Stimulated activated naive CD8-positive, alpha-beta T cell treated with anti-CD3 and anti-CD28 coated beads, Interleukin-15, amount 100 ng/mL, for 72 hours (primary cell): Measurements from ENCODE around the gene DCTN5.
"Not testable (repeated sequence)": the region's sequence is repeated elsewhere in the genome, so short reads cannot be mapped to it uniquely, and the experiment has no call there.

Source experiments
- ATAC-seq: fragments of 150-1000 bp; cut with Tn5 transposase; 2 replicates; pipeline ENCODE4 v1.10.0; 2021; ENCODE audit warnings: mild to moderate bottlenecking, moderate library complexity
- DNase-seq, 2 donors: peaks; one replicate each; pipeline ENCODE4 v3.0.0; 2021 to 2022
- H3K27ac Mint-ChIP-seq, 2 donors: one replicate each; pipeline ENCODE4 v1.8.0; 2022; ENCODE audit warnings: mild to moderate bottlenecking in 2 of 2, mixed read lengths in 2 of 2, moderate library complexity in 2 of 2
- H3K27me3 Mint-ChIP-seq: one replicate; pipeline ENCODE4 v1.8.0; 2022; ENCODE audit warnings: mixed read lengths
- H3K4me1 Mint-ChIP-seq: one replicate; pipeline ENCODE4 v1.8.0; 2022; ENCODE audit warnings: mild to moderate bottlenecking, mixed read lengths
- H3K4me3 Mint-ChIP-seq, 2 donors: one replicate each; pipeline ENCODE4 v1.8.0; 2022; ENCODE audit warnings: mild to moderate bottlenecking in 2 of 2, mixed read lengths in 2 of 2, moderate library complexity in 1 of 2
- H3K9me3 Mint-ChIP-seq, 2 donors: one replicate each; pipeline ENCODE4 v1.8.0; 2022; ENCODE audit warnings: mixed read lengths in 2 of 2

The DCTN5 gene

GRCh38 chr16:23699100-23699499 lies 57.8 kb downstream of the DCTN5 start:
- peaks cover 9 to 11% of the 10 kb centered on the region in 2 donors for H3K9me3 Mint-ChIP-seq
- H3K27me3 Mint-ChIP-seq = peaks cover 11% of the 10 kb centered on the region
- H3K27ac Mint-ChIP-seq = no peak overlapping the region
- H3K4me3 Mint-ChIP-seq = no peak overlapping the region
- DNase-seq = no peak
- no peak for ATAC-seq
- peaks cover 11% of the 10 kb centered on the region for H3K4me1 Mint-ChIP-seq

- peaks cover 9 to 11% of the 10 kb centered on the region in 2 donors for H3K9me3 Mint-ChIP-seq
- peaks cover 10% of the 10 kb centered on the region for H3K27me3 Mint-ChIP-seq
- ATAC-seq (no peak), DNase-seq (no peak)
- H3K4me1 Mint-ChIP-seq = peaks cover 1% of the 10 kb centered on the region
- H3K27ac Mint-ChIP-seq = no peak overlapping the region
- H3K4me3 Mint-ChIP-seq = no peak overlapping the region
Observed at GRCh38 chr16:23700093-23700492, 58.8 kb downstream of the DCTN5 start.

- no peak overlapping the region for H3K4me3 Mint-ChIP-seq
- H3K4me1 Mint-ChIP-seq = no peaks in the 10 kb centered on the region
- H3K27ac Mint-ChIP-seq = no peak overlapping the region
- peaks cover 9 to 11% of the 10 kb centered on the region in 2 donors for H3K9me3 Mint-ChIP-seq
- peaks cover 13% of the 10 kb centered on the region for H3K27me3 Mint-ChIP-seq
- ATAC-seq (no peak), DNase-seq (no peak)
Observed at GRCh38 chr16:23700509-23700908, 59.2 kb downstream of the DCTN5 start.

GRCh38 chr16:23701045-23701444 lies 59.8 kb downstream of the DCTN5 start:
- Mint-ChIP-seq H3K9me3 (peaks cover 9 to 11% of the 10 kb centered on the region in 2 donors), H3K27ac (no peak overlapping the region), H3K4me1 (no peaks in the 10 kb centered on the region), H3K4me3 (no peak overlapping the region), H3K27me3 (peaks cover 17% of the 10 kb centered on the region)
- DNase-seq = no peak
- no peak for ATAC-seq

- Mint-ChIP-seq H3K9me3 (peaks cover 9 to 11% of the 10 kb centered on the region in 2 donors), H3K27ac (no peak overlapping the region), H3K27me3 (peaks cover 22% of the 10 kb centered on the region)
Observed at GRCh38 chr16:23702951-23703350, 61.7 kb downstream of the DCTN5 start.

GRCh38 chr16:23704772-23705516 lies 63.7 kb downstream of the DCTN5 start:
- H3K27me3 Mint-ChIP-seq = peaks cover 30% of the 10 kb centered on the region
- H3K4me3 Mint-ChIP-seq = no peak overlapping the region
- H3K9me3 Mint-ChIP-seq = peaks cover 24 to 26% of the 10 kb centered on the region in 2 donors
- no peaks in the 10 kb centered on the region for H3K4me1 Mint-ChIP-seq
- no peak overlapping the region for H3K27ac Mint-ChIP-seq
- no peak for DNase-seq
- ATAC-seq = no peak

More at GRCh38 chr16:23702951-23703350, 61.7 kb downstream of the DCTN5 start:
- DNase-seq = no peak
- Mint-ChIP-seq H3K4me3 (no peak overlapping the region), H3K4me1 (no peaks in the 10 kb centered on the region)
- no peak for ATAC-seq

- Mint-ChIP-seq H3K27me3 (peaks cover 36% of the 10 kb centered on the region), H3K4me1 (no peaks in the 10 kb centered on the region), H3K9me3 (peaks cover 30 to 31% of the 10 kb centered on the region in 2 donors), H3K27ac (no peak overlapping the region), H3K4me3 (no peak overlapping the region)
- DNase-seq (no peak), ATAC-seq (no peak)
Observed at GRCh38 chr16:23705517-23705902, 64.2 kb downstream of the DCTN5 start.

GRCh38 chr16:23706439-23706838 lies 65.2 kb downstream of the DCTN5 start:
- ATAC-seq = no peak
- no peak for DNase-seq
- Mint-ChIP-seq H3K27me3 (peaks cover 45% of the 10 kb centered on the region), H3K9me3 (peaks cover 30 to 41% of the 10 kb centered on the region in 2 donors), H3K27ac (no peak overlapping the region), H3K4me1 (no peaks in the 10 kb centered on the region), H3K4me3 (no peak overlapping the region)

- Mint-ChIP-seq H3K4me1 (no peaks in the 10 kb centered on the region), H3K4me3 (no peak overlapping the region), H3K9me3 (peaks cover 19 to 32% of the 10 kb centered on the region in 2 donors), H3K27me3 (peaks cover 66% of the 10 kb centered on the region), H3K27ac (no peak overlapping the region)
- no peak for DNase-seq
- no peak for ATAC-seq
Observed at GRCh38 chr16:23709536-23709935, 68.3 kb downstream of the DCTN5 start.

GRCh38 chr16:23710008-23710407 lies 68.7 kb downstream of the DCTN5 start:
- no peak overlapping the region for H3K27ac Mint-ChIP-seq
- H3K27me3 Mint-ChIP-seq = peaks cover 66% of the 10 kb centered on the region

GRCh38 chr16:23710504-23710903 lies 69.2 kb downstream of the DCTN5 start:
- Mint-ChIP-seq H3K27me3 (peaks cover 63% of the 10 kb centered on the region), H3K9me3 (peaks cover 19 to 32% of the 10 kb centered on the region in 2 donors), H3K4me1 (no peaks in the 10 kb centered on the region), H3K27ac (no peak overlapping the region), H3K4me3 (no peak overlapping the region)
- DNase-seq (no peak), ATAC-seq (no peak)

More at GRCh38 chr16:23710008-23710407, 68.7 kb downstream of the DCTN5 start:
- Mint-ChIP-seq H3K9me3 (peaks cover 19 to 32% of the 10 kb centered on the region in 2 donors), H3K4me3 (no peak overlapping the region), H3K4me1 (no peaks in the 10 kb centered on the region)
- no peak for ATAC-seq
- no peak for DNase-seq

- Mint-ChIP-seq H3K4me3 (no peak overlapping the region), H3K27ac (no peak overlapping the region), H3K27me3 (peaks cover 59% of the 10 kb centered on the region), H3K4me1 (no peaks in the 10 kb centered on the region), H3K9me3 (peaks cover 19 to 32% of the 10 kb centered on the region in 2 donors)
- ATAC-seq (no peak), DNase-seq (no peak)
Observed at GRCh38 chr16:23711785-23712184, 70.5 kb downstream of the DCTN5 start.

GRCh38 chr16:23712976-23713375 lies 71.7 kb downstream of the DCTN5 start, which contains the start of gene ERN2:
Gene ERN2 (minus strand): TSS chr16:23713222. CDS start chr16:23713187, 35 bp downstream.
- H3K27me3 Mint-ChIP-seq = peaks cover 67% of the 10 kb centered on the region
- ATAC-seq (no peak), DNase-seq (no peak)
- no peak within 1 kb of the TSS for H3K27ac Mint-ChIP-seq
- H3K4me3 Mint-ChIP-seq = no peak within 1 kb of the TSS
- no peaks in the 10 kb centered on the region for H3K4me1 Mint-ChIP-seq
- H3K9me3 Mint-ChIP-seq = peaks cover 19 to 32% of the 10 kb centered on the region in 2 donors

- Mint-ChIP-seq H3K9me3 (peaks cover 0 to under 1% of the 10 kb centered on the region in 2 donors), H3K27me3 (peaks cover 54% of the 10 kb centered on the region), H3K4me1 (no peaks in the 10 kb centered on the region), H3K27ac (no peak overlapping the region), H3K4me3 (no peak overlapping the region)
- DNase-seq (no peak), ATAC-seq (no peak)
Observed at GRCh38 chr16:23716484-23716883, 75.2 kb downstream of the DCTN5 start.

- DNase-seq, H3K4me3 Mint-ChIP-seq, H3K27ac Mint-ChIP-seq, ATAC-seq, H3K4me1 Mint-ChIP-seq, H3K9me3 Mint-ChIP-seq: not testable (repeated sequence)
- H3K27me3 Mint-ChIP-seq = peaks cover 25% of the 10 kb centered on the region
Observed at GRCh38 chr16:23722613-23723240, 81.5 kb downstream of the DCTN5 start.

- H3K9me3 Mint-ChIP-seq = peaks cover 9% of the 10 kb centered on the region in 2 donors
- no peak for ATAC-seq
- H3K4me1 Mint-ChIP-seq = peaks cover 6% of the 10 kb centered on the region
- H3K27me3 Mint-ChIP-seq = peaks cover 26% of the 10 kb centered on the region
- H3K4me3 Mint-ChIP-seq = no peak overlapping the region
- DNase-seq = no peak
- no peak overlapping the region for H3K27ac Mint-ChIP-seq
Observed at GRCh38 chr16:23724096-23724784, 83.0 kb downstream of the DCTN5 start.
